RWPE2 (cell line): ENCODE measurements around the gene C2orf42.
"Not testable (repeated sequence)": the region's sequence is repeated elsewhere in the genome, so short reads cannot be mapped to it uniquely, and the experiment has no call there.

ENCODE experiments used
- ATAC-seq: fragments of 200-7000 bp; cut with Tn5 transposase; 3 replicates; pipeline ENCODE4 v1.9.1; 2021; ENCODE audit warnings: low read depth
- DNase-seq: peaks from one replicate; pipeline ENCODE4 v3.0.0-alpha.2; 2020; ENCODE audit warnings: low spot score
- H3K27ac ChIP-seq: fragments of 450-650 bp; 2 replicates; pipeline ENCODE4 v1.5.1; 2017; ENCODE audit warnings: mild to moderate bottlenecking; ENCODE audit not compliant: poor library complexity, severe bottlenecking
- H3K27me3 ChIP-seq: fragments of 250-450 bp; sonication (Bioruptor Pico); 2 replicates; pipeline ENCODE4 v1.5.1; 2021; ENCODE audit warnings: mild to moderate bottlenecking, moderate library complexity; ENCODE audit not compliant: insufficient read depth, poor library complexity, severe bottlenecking
- H3K36me3 ChIP-seq: fragments of 250-450 bp; sonication (Bioruptor Pico); 2 replicates; pipeline ENCODE4 v1.5.1; 2020; ENCODE audit warnings: low read depth, mild to moderate bottlenecking, moderate library complexity
- H3K4me1 ChIP-seq: fragments of 250-450 bp; sonication (Bioruptor Pico); 2 replicates; pipeline ENCODE4 v1.5.1; 2021; ENCODE audit warnings: mild to moderate bottlenecking, moderate library complexity; ENCODE audit not compliant: insufficient read depth, poor library complexity, severe bottlenecking
- H3K4me3 ChIP-seq: fragments of 250-450 bp; sonication (Bioruptor Pico); 2 replicates; pipeline ENCODE4 v1.5.1; 2021; ENCODE audit warnings: mild to moderate bottlenecking, moderate library complexity; ENCODE audit not compliant: severe bottlenecking
- H3K9me3 ChIP-seq: fragments of 250-450 bp; sonication (Bioruptor Pico); 2 replicates; pipeline ENCODE4 v1.5.1; 2021; ENCODE audit warnings: mild to moderate bottlenecking, moderate library complexity; ENCODE audit not compliant: severe bottlenecking
- CTCF ChIP-seq: fragments of 450-650 bp; IDR thresholded peaks from one replicate; pipeline ENCODE4 v1.5.1; 2017; ENCODE audit warnings: mild to moderate bottlenecking, moderate library complexity; ENCODE audit not compliant: poor library complexity, severe bottlenecking

The C2orf42 gene

GRCh38 chr2:70181363-70181956, 9.4 kb downstream of the C2orf42 start:
- H3K36me3 ChIP-seq, result peaks cover 35% of the 10 kb centered on the region
- TF ChIP-seq CTCF, result no peak
- H3K9me3 ChIP-seq, result no peaks in the 10 kb centered on the region
- no peak overlapping the region for H3K27ac ChIP-seq
- DNase-seq, result no peak
- H3K27me3 ChIP-seq, result no peaks in the 10 kb centered on the region
- no peak for ATAC-seq
- H3K4me3 ChIP-seq, result no peak overlapping the region
- H3K4me1 ChIP-seq, result no peaks in the 10 kb centered on the region

- no peaks in the 10 kb centered on the region for H3K27me3 ChIP-seq
- no peak overlapping the region for H3K27ac ChIP-seq
- H3K4me1 ChIP-seq, result peaks cover 15% of the 10 kb centered on the region
- H3K4me3 ChIP-seq, result no peak overlapping the region
- DNase-seq, result no peak
- no peaks in the 10 kb centered on the region for H3K9me3 ChIP-seq
- H3K36me3 ChIP-seq, result peaks cover 47% of the 10 kb centered on the region
- TF ChIP-seq CTCF, result no peak
- ATAC-seq, result 0 out of 3 replicates have a peak, but pooled peaks have one; percentile 33
Observed at GRCh38 chr2:70173520-70173919, 17.3 kb downstream of the C2orf42 start.

- not testable (repeated sequence) for H3K4me3 ChIP-seq, DNase-seq, H3K9me3 ChIP-seq, H3K27ac ChIP-seq, H3K27me3 ChIP-seq, ATAC-seq
- peaks cover 13% of the 10 kb centered on the region for H3K4me1 ChIP-seq
- H3K36me3 ChIP-seq, result peaks cover 37% of the 10 kb centered on the region
Observed at GRCh38 chr2:70169654-70170245, 21.1 kb downstream of the C2orf42 start.

DNA sequence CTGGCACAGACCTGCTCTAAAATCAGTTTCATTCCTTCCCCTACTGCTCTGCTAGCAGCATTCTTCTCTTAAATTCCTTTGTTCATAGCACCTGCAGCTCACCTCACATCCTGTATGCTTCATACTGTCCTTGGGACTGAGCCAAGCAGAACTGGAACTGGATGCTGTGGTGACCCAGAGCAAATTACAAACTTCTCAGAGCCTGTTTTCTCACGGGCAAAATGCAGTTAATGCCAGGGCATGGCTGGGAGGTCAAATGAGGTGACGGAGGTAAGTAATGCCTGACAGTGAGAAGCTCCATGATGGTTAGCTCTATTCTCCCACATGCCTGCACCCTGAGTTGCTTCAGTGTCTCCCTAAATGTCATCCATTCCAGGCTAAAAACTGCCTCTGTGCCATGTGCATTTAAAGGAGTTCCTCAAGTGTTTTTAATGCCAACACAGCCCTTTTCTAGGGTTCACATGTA, 29.7 kb downstream of the C2orf42 start:
- H3K9me3 ChIP-seq, result no peaks in the 10 kb centered on the region
- H3K4me1 ChIP-seq, result peaks cover 10% of the 10 kb centered on the region
- no peak overlapping the region for H3K4me3 ChIP-seq
- H3K27ac ChIP-seq, result peak overlapping the region; percentile 57
- no peak for DNase-seq
- H3K36me3 ChIP-seq, result peaks cover 42% of the 10 kb centered on the region
- peak; percentile 98 for ATAC-seq
- H3K27me3 ChIP-seq, result no peaks in the 10 kb centered on the region
- TF ChIP-seq CTCF, result no peak

GRCh38 chr2:70160545-70160944, 30.3 kb downstream of the C2orf42 start:
- Histone ChIP-seq H3K9me3 (no peaks in the 10 kb centered on the region), H3K36me3 (peaks cover 41% of the 10 kb centered on the region), H3K4me3 (no peak overlapping the region), H3K27ac (peak overlapping the region; percentile 57), H3K4me1 (peaks cover 10% of the 10 kb centered on the region), H3K27me3 (no peaks in the 10 kb centered on the region)
- DNase-seq, result no peak
- TF ChIP-seq CTCF, result no peak
- ATAC-seq, result no peak

DNA sequence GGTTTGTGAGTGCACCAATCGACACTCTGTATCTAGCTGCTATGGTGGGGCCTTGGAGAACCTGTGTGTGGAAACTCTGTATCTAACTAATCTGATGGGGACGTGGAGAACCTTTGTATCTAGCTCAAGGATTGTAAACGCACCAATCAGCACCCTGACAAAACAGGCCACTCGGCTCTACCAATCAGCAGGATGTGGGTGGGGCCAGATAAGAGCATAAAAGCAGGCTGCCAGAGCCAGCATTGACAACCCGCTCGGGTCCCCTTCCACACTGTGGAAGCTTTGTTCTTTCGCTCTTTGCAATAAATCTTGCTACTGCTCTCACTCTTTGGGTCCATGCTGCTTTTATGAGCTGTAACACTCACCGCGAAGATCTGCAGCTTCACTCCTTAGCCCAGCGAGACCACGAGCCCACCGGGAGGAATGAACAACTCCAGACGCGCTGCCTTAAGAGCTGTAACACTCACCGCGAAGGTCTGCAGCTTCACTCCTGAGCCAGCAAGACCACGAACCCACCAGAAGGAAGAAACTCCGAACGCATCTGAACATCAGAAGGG, 41.6 kb downstream of the C2orf42 start:
- not testable (repeated sequence) for H3K27ac ChIP-seq, DNase-seq, H3K9me3 ChIP-seq

DNA sequence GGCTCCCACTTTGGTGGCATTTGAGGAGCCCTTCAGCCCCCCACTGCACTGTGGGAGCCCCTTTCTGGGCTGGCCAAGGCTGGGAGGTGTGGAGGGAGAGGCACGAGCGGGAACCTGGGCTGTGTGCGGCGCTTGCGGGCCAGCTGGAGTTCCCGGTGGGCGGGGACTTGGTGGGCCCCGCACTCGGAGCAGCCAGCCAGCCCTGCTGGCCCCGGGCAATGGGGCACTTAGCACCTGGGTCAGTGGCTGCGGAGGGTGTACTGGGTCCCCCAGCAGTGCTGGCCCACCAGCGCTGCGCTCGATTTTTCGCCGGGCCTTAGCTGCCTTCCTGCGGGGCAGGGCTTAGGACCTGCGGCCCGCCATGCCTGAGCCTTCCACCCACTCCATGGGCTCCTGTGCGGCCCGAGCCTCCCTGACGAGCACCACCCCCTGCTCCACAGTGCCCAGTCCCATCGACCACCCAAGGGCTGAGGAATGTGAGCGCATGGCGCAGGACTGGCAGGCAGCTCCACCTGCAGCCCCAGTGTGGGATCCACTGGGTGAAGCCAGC, 42.5 kb downstream of the C2orf42 start:
- not testable (repeated sequence) for H3K4me3 ChIP-seq, H3K27ac ChIP-seq, DNase-seq, H3K4me1 ChIP-seq, ATAC-seq, H3K9me3 ChIP-seq, H3K36me3 ChIP-seq, H3K27me3 ChIP-seq

More for the DNA sequence above, 41.6 kb downstream of the C2orf42 start:
- H3K36me3 ChIP-seq, H3K27me3 ChIP-seq, ATAC-seq, H3K4me1 ChIP-seq, H3K4me3 ChIP-seq: not testable (repeated sequence)
